ENCODE data around the gene CYTH3.

Gene CYTH3

DNA sequence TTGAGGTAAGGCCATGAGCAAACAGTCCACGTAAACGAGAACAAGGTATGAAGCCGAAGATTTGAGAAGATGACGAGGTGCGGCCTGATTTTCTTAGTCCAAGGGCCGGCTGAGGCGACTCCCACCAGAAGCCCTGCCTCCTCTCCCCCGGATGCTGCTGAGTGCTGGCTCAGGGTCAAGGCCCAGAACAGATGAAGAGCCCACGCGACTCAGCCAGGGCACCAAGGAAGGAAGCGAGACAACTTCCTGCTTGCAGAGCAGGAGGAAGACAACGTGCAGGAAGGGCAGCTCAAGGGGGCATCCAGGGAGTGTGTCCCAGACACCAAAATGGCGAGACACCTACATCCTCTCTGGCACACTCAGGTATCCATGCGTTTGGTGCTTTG lies 99.5 kb downstream of the CYTH3 start:
- DNase-seq (ENCODE audit: low read depth), result no peak
- TF ChIP-seq, protein P1, sequence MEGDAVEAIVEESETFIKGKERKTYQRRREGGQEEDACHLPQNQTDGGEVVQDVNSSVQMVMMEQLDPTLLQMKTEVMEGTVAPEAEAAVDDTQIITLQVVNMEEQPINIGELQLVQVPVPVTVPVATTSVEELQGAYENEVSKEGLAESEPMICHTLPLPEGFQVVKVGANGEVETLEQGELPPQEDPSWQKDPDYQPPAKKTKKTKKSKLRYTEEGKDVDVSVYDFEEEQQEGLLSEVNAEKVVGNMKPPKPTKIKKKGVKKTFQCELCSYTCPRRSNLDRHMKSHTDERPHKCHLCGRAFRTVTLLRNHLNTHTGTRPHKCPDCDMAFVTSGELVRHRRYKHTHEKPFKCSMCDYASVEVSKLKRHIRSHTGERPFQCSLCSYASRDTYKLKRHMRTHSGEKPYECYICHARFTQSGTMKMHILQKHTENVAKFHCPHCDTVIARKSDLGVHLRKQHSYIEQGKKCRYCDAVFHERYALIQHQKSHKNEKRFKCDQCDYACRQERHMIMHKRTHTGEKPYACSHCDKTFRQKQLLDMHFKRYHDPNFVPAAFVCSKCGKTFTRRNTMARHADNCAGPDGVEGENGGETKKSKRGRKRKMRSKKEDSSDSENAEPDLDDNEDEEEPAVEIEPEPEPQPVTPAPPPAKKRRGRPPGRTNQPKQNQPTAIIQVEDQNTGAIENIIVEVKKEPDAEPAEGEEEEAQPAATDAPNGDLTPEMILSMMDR (IDR thresholded peaks at IDR 0.05; ENCODE audit: insufficient read depth, low read depth, low read length, missing control alignments), result no peak
- H3K4me3 ChIP-seq (ENCODE audit: low read length), result no peak overlapping the region

GRCh38 chr7:6172224-6172909 lies 100.1 kb downstream of the CYTH3 start:
- H3K4me3 ChIP-seq (ENCODE audit: low read length), result no peak overlapping the region
- TF ChIP-seq, protein P1 (IDR thresholded peaks at IDR 0.05; ENCODE audit: insufficient read depth, low read depth, low read length, missing control alignments), result no peak
- DNase-seq (ENCODE audit: low read depth), result no peak

- TF ChIP-seq, protein P1 (IDR thresholded peaks at IDR 0.05; ENCODE audit: insufficient read depth, low read depth, low read length, missing control alignments), result no peak
- H3K4me3 ChIP-seq (ENCODE audit: low read length), result no peak overlapping the region
- DNase-seq (ENCODE audit: low read depth), result no peak
These were observed 100.7 kb downstream of the CYTH3 start for GRCh38 chr7:6171532-6172223.

GRCh38 chr7:6170571-6171531 lies 101.6 kb downstream of the CYTH3 start:
- no peak overlapping the region for H3K4me3 ChIP-seq (ENCODE audit: low read length)
- TF ChIP-seq, protein P1 (IDR thresholded peaks at IDR 0.05; ENCODE audit: insufficient read depth, low read depth, low read length, missing control alignments), result no peak
- DNase-seq (ENCODE audit: low read depth), result no peak

- TF ChIP-seq, protein P1 (IDR thresholded peaks at IDR 0.05; ENCODE audit: insufficient read depth, low read depth, low read length, missing control alignments), result no peak
- H3K4me3 ChIP-seq (ENCODE audit: low read length), result no peak overlapping the region
- DNase-seq (ENCODE audit: low read depth), result no peak
These were observed 102.5 kb downstream of the CYTH3 start for GRCh38 chr7:6169805-6170520.

DNA sequence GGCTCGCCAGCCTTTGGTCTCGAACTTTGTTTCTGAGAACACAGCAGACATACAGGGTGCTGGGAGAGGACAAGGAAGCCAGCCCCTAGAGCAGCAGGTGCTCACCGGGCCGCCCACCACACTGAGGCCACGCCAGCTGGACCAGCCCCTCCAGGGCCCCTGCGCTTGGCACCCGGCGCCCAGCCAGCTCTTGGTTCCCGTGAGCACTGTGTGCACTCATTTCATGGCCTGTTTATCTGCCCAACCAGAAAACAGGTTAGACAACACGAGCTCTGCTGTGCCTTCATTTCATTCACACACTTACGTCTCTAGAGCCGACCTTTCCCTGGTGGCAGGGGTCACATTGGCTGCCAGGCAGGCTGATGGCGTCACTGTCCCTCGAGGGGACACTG lies 104.0 kb downstream of the CYTH3 start:
- TF ChIP-seq, protein P1 (IDR thresholded peaks at IDR 0.05; ENCODE audit: insufficient read depth, low read depth, low read length, missing control alignments), result no peak
- DNase-seq (ENCODE audit: low read depth), result no peak
- no peak overlapping the region for H3K4me3 ChIP-seq (ENCODE audit: low read length)

Data from epithelial cell of esophagus (primary cell).